ENCODE results near the gene PHACTR1.

PHACTR1 gene

DNA sequence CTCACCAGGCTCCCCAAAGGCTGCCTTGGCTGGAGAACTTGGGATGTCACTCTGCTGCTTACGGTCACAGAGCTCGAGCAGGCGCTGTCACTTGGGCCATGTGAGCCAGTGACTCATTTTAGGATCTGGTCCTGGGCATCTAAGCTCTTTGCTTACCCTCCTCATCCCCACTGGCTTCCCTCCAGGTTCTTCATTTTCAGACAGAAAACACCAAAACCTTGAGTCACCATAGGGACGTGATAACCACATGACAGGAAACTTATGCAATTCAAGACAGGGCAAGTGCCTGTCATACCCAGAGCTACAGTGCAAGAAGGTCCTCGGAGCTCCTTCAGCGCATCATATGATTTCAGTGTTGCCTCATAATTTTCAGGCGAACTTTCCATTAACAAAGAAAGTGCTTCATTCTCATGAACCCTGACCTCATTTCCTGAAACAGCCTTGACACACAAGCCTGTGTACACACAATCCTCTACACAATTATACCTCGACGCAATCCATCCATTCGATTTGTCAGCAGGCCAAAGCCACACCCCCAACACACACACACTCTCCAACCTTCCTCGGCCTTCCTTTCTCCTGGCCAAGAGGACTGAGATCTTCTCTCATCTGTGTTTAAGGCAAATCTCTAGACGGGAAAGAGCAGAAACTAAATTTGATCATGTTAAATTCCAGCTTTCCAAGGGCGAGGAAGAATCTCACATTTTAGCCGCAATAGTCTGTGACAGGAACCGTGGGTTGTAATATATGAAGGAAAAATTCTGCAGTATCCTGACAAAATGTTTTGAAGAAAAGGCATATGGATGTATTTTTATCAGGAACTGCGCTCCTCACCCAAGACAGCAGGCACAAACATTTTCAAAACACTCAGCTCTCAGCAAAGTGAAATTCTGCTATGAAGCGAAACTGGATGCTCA, 586.4 kb downstream of the PHACTR1 start:
- peak; percentile 97 to 98 for DNase-seq (ENCODE audit: low read depth in 1 of 2, low spot score in 1 of 2)
- Histone ChIP-seq H3K27me3 (ENCODE audit: insufficient read depth, poor library complexity, severe bottlenecking) (no peaks in the 10 kb centered on the region), H3K4me3 (replicated peaks; ENCODE audit: insufficient read depth, low read length) (no peak overlapping the region), H3K27ac (replicated peaks) (peak overlapping the region; percentile 71)
- TF ChIP-seq GABPA (IDR thresholded peaks at IDR 0.05; ENCODE audit: low read depth) (peak; percentile 74; the same call in 1 of the 2 replicates), SPI1 (IDR thresholded peaks at IDR 0.05; ENCODE audit: borderline replicate concordance, low read depth) (peak; percentile 38; the same call in 1 of the 2 replicates), POLR2AphosphoS5 (IDR thresholded peaks at IDR 0.05; ENCODE audit: low read depth) (peak; percentile 91)
- TF ChIP-seq, protein P1, sequence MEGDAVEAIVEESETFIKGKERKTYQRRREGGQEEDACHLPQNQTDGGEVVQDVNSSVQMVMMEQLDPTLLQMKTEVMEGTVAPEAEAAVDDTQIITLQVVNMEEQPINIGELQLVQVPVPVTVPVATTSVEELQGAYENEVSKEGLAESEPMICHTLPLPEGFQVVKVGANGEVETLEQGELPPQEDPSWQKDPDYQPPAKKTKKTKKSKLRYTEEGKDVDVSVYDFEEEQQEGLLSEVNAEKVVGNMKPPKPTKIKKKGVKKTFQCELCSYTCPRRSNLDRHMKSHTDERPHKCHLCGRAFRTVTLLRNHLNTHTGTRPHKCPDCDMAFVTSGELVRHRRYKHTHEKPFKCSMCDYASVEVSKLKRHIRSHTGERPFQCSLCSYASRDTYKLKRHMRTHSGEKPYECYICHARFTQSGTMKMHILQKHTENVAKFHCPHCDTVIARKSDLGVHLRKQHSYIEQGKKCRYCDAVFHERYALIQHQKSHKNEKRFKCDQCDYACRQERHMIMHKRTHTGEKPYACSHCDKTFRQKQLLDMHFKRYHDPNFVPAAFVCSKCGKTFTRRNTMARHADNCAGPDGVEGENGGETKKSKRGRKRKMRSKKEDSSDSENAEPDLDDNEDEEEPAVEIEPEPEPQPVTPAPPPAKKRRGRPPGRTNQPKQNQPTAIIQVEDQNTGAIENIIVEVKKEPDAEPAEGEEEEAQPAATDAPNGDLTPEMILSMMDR (IDR thresholded peaks at IDR 0.05; ENCODE audit: insufficient read depth, low read length): no peak

DNA sequence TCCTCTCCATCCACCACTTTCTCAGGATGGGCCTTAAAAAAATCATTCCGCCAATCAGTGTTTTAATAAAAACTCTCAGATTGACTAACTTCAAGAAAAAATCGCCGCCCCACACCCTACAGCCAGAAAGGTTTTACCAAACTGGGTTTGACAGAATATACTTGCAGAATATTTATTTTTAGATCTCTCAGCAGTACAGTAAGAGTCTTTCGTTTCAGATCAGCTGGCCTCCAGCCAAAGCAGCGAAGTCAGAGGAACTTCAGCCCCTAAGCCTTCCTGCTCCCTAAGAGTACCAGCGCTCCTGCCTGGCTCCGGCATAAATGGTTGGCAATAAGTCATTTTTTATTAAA, 587.1 kb downstream of the PHACTR1 start:
- TF ChIP-seq POLR2AphosphoS5 (IDR thresholded peaks at IDR 0.05; ENCODE audit: low read depth) (no peak), GABPA (IDR thresholded peaks at IDR 0.05; ENCODE audit: low read depth) (no peak), SPI1 (IDR thresholded peaks at IDR 0.05; ENCODE audit: borderline replicate concordance, low read depth) (no peak)
- TF ChIP-seq, protein P1 (IDR thresholded peaks at IDR 0.05; ENCODE audit: insufficient read depth, low read length): no peak
- TF ChIP-seq, protein P2, sequence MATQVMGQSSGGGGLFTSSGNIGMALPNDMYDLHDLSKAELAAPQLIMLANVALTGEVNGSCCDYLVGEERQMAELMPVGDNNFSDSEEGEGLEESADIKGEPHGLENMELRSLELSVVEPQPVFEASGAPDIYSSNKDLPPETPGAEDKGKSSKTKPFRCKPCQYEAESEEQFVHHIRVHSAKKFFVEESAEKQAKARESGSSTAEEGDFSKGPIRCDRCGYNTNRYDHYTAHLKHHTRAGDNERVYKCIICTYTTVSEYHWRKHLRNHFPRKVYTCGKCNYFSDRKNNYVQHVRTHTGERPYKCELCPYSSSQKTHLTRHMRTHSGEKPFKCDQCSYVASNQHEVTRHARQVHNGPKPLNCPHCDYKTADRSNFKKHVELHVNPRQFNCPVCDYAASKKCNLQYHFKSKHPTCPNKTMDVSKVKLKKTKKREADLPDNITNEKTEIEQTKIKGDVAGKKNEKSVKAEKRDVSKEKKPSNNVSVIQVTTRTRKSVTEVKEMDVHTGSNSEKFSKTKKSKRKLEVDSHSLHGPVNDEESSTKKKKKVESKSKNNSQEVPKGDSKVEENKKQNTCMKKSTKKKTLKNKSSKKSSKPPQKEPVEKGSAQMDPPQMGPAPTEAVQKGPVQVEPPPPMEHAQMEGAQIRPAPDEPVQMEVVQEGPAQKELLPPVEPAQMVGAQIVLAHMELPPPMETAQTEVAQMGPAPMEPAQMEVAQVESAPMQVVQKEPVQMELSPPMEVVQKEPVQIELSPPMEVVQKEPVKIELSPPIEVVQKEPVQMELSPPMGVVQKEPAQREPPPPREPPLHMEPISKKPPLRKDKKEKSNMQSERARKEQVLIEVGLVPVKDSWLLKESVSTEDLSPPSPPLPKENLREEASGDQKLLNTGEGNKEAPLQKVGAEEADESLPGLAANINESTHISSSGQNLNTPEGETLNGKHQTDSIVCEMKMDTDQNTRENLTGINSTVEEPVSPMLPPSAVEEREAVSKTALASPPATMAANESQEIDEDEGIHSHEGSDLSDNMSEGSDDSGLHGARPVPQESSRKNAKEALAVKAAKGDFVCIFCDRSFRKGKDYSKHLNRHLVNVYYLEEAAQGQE (IDR thresholded peaks at IDR 0.05; ENCODE audit: insufficient replicate concordance, low read depth): no peak
- Histone ChIP-seq H3K4me3 (replicated peaks; ENCODE audit: insufficient read depth, low read length) (no peak overlapping the region), H3K27me3 (ENCODE audit: insufficient read depth, poor library complexity, severe bottlenecking) (no peaks in the 10 kb centered on the region), H3K27ac (replicated peaks) (peak overlapping the region; percentile 67; the same call in 1 of the 2 replicates)
- DNase-seq (ENCODE audit: low read depth in 1 of 2, low spot score in 1 of 2): peak in 1 of 2 experiments; percentile 10

DNA sequence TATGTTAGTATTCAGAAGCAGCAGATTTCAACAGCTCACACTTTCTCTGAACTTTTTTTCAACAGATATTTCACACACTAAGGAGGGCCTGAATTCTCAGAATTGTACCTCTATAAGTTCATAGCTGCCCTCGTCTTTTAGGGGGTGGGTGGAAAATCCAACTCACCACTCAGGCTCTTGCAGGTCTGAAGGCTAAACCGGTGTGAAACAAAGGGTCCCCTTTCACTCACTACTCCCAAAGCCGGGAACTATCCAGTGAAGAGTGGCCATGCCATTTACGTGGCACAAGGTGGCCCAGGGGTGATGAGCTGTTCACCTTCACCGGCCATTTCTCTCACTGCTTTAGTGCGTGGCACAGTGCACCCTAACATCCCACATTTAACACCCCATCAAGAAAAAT, 587.5 kb downstream of the PHACTR1 start:
- H3K27ac ChIP-seq (replicated peaks): no peak overlapping the region
- no peaks in the 10 kb centered on the region for H3K27me3 ChIP-seq (ENCODE audit: insufficient read depth, poor library complexity, severe bottlenecking)
- no peak for DNase-seq (ENCODE audit: low read depth in 1 of 2, low spot score in 1 of 2)
- no peak overlapping the region for H3K4me3 ChIP-seq (replicated peaks; ENCODE audit: insufficient read depth, low read length)
- TF ChIP-seq, protein P1 (IDR thresholded peaks at IDR 0.05; ENCODE audit: insufficient read depth, low read length): no peak
- TF ChIP-seq SPI1 (IDR thresholded peaks at IDR 0.05; ENCODE audit: borderline replicate concordance, low read depth): no peak
- TF ChIP-seq, protein P2 (IDR thresholded peaks at IDR 0.05; ENCODE audit: insufficient replicate concordance, low read depth): no peak
- no peak for TF ChIP-seq POLR2AphosphoS5 (IDR thresholded peaks at IDR 0.05; ENCODE audit: low read depth)
- no peak for TF ChIP-seq GABPA (IDR thresholded peaks at IDR 0.05; ENCODE audit: low read depth)
